Esophagus mucosa (tissue), 1 donor: Measurements from ENCODE around the gene RAC2. TPM values are rescaled to one million over a fixed set of nuclear protein-coding genes. Genes with fewer than 3 reads are reported as not detected.
A peak's percentile ranks its signal among the peaks of the same experiment; 100 is the strongest.
"Not testable (repeated sequence)": the region's sequence is repeated elsewhere in the genome, so short reads cannot be mapped to it uniquely, and the experiment has no call there.

Experiments
- ATAC-seq: fragments of 200-7000 bp; cut with Tn5 transposase; one replicate; pipeline ENCODE4 v1.9.1; 2020
- total RNA-seq: library from RNA; stranded (reverse); gene quantifications from one replicate; pipeline ENCODE4 v1.2.4, GENCODE V29; 2023
- donor health status: DM: yes; HTN: yes; CAD: no.

RAC2 gene
- total RNA-seq, 1 donor from 2014 or later, result 19.0 TPM

- ATAC-seq, result no peak
Observed at GRCh38 chr22:37233751-37234631, 10.1 kb downstream of the RAC2 start.

- ATAC-seq, result not testable (repeated sequence)
Observed at GRCh38 chr22:37233371-37233750, 10.7 kb downstream of the RAC2 start.

DNA sequence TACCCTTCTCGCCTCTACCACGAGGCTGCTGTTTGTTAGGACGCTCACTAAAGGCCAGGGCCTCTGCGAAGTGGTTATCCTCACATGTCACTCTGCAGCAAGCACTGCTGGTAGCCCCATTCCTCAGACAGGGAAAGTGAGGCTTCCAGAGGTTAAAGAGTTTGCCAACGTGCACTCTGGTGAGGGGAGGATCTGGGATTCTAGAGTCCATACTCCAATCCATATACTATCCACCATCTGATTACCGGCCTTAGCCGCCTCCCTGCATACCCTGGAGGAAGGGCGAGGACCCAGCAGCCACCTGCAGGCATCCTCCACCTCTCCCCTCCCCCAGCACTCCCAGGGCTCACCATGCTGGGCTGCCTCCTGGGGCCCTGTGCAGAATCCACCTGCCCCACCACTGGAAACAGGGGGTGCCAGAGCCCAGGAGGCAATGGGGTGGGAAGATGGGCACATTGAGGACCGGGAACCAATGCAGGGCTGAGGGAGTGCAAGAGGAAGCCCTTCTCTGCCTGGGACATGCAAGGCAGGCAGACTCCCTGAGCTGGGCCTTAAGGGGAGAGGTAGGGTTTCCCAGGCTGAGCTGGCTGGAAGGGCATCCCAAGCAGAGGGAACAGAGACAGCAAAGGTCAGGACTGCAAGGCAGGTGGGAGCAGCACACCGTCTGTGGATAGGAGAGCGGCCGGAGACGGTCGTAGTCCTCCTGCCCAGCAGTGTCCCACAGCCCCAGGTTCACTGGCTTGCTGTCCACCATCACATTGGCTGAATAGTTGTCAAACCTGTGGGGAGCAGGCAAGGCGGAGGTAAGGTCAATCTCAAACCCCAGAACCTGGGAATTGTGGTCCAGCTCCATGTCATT, 11.7 kb downstream of the RAC2 start:
- ATAC-seq, result no peak

GRCh38 chr22:37231406-37232139, 12.5 kb downstream of the RAC2 start:
- ATAC-seq, result no peak

- no peak for ATAC-seq
Observed at GRCh38 chr22:37230673-37231405, 13.2 kb downstream of the RAC2 start.

GRCh38 chr22:37229805-37230672, 14.0 kb downstream of the RAC2 start:
- peak; percentile 53 for ATAC-seq

DNA sequence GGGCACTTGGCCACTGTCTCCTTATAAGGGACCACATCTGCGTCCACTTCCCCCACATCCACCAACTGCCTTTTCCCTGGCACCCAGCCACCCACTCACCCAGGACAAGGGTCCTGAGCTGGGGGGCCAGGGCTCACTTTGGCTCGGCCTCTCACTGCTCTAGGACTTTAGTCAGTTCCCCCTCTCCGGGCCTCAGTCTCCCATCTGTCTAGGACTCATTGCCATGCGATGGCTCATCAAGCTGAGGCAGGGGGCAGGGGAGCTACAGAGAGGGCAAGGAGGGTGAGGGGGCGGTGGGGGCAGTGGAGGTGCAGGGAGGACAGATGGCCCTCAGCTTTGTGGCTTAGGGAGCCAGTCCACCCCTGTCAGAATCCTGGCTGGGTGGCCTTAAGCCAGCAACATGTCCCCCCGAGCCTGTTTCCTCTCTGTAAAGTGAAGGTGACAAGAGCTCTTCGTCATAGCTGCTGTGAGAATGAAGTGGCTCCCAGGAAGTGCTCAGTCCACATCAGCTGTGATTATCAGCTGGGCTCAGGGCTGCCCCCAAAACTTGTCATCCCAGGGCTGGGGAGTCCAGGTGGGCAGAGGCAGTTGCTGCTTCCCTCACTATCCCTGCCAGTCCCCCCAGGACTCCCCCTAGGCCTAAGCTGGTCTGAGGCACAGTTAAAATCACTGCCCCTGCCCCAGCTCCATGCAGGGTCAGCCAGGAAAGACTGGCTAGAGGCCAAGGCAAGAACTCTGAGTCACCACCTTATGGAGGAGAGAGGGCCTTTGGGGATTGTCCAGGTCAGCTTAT, 14.9 kb downstream of the RAC2 start:
- ATAC-seq, result peak; percentile 18

DNA sequence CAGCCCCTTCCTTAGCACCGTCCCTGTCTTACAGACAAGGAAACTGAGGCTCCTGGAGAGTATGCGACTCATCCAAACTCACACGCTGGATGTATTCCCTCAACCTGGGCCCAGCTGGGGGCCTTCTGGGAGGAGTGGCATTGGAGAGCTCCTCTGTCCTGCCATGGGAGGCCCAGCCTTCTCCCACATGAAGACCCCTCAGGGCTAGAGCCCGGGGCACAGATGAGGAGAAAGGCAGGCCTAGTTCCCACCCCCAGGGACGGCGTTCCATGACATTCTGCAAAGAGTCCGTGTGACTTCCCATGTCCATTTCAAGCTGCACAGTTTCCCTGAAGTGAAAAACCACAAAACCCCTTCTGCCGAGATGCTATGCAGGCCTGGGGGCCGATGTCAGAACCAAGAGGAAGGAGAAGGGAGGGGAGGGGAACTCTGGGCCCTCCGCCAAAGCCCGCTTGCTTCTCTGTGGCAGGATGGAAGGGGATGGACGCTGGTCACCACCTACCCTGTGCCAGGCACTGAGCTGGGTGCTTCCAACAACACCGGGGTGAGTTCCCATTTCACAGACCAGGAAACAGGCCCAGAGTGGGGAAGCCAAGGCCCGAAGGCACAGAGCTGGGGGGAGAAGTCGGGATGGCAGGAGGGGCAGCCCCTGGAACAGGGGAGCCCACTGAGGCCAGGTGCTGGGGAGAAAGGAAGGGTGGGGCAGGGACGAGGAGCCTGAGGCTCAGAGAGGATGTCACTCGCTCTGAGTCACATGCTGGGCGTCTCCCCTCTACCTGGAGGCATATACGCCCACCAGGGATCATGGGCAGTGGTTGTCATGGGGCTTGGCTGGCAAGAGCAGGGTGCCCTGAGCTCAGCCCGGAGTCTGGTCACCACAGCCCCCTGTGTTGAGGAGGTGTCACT, 15.7 kb downstream of the RAC2 start:
- ATAC-seq, result peak; percentile 22

- ATAC-seq, result no peak
Observed at GRCh38 chr22:37226514-37226913, 17.6 kb downstream of the RAC2 start.

DNA sequence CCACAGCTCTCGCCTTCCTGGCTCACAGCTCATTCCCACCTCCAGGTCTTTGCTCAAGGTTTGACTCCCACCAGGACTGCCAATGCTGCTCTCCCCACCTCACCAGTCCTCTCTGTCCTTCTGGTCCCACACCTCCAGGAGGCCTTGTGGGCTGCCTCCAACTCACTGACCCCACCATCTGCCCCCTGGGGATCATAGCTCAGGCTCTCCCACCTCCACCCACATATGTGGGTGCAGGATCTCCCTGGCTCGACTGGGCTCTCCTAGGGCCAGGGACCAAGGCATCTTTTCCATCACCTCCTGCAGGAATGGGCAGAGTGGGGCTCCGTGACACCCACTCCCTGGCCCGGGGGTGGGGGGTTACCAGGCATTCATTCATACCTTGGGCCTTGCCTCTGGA, 18.0 kb downstream of the RAC2 start:
- no peak for ATAC-seq

GRCh38 chr22:37225481-37225880, 18.6 kb downstream of the RAC2 start:
- ATAC-seq, result no peak

DNA sequence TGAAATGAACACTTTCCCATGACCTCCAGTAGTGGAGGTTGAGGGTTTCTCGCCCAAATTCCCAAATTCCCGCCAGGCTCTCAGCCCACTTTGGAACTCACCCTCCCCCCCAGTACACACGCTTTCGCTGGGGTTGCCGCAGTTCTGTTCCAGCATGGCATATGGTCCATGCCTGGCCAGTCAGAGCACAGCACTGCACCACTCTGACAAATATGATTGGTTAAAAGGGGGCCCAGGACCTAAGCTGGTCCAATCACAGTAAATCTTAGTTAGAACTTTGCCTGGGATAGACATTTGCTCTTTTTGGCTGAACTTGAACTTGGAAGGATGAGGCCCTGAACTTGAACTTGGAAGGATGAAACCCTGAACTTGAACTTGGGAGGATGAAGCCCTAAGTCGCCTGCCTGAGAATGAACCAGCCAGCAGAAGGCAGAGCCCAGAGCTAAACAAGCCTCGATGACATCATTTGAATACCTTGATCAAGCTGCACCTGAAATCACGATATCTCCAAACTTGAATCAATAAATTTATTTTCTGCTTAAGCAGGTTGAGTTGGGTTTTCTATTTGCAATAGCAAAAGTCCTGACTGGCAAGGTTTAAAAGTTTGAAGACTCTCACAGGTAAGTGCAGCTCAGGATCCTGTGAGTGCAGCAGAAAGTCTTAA, 19.2 kb downstream of the RAC2 start:
- no peak for ATAC-seq

GRCh38 chr22:37223965-37224551, 20.0 kb downstream of the RAC2 start:
- ATAC-seq, result no peak

- ATAC-seq, result no peak
Observed at GRCh38 chr22:37222440-37222971, 21.6 kb downstream of the RAC2 start.

- ATAC-seq, result no peak
Observed at GRCh38 chr22:37221424-37222333, 22.4 kb downstream of the RAC2 start.

GRCh38 chr22:37220543-37220981, 23.5 kb downstream of the RAC2 start:
- no peak for ATAC-seq

DNA sequence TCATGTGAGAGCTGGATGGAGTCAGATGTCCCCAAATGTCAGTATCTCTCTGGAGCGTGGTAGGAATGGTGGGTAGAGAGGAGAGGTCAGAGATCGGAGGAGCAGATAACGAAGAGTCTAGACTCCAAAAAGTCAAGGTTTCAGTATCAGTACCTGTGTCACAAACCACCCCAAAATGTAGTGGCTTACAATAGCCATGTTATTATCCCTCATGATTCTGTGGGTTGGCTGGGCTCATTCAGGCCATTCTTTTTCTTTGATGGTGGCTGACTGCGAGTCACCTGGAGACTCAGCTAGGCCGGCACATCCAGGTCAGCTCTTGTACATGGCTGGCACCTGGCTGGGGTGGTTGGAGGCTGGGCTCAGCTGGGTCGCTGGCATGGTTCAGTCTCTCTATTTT, 24.5 kb downstream of the RAC2 start:
- ATAC-seq, result no peak
